NCI-H1436 treated with DMSO at 0.1 percent for 48 hours (cell line): ENCODE measurements around the gene TBC1D16.

Experiments
- DNase-seq: peaks from one replicate; lab custom pipeline; 2025; lab: John Stamatoyannopoulos, UW

The TBC1D16 gene

DNA sequence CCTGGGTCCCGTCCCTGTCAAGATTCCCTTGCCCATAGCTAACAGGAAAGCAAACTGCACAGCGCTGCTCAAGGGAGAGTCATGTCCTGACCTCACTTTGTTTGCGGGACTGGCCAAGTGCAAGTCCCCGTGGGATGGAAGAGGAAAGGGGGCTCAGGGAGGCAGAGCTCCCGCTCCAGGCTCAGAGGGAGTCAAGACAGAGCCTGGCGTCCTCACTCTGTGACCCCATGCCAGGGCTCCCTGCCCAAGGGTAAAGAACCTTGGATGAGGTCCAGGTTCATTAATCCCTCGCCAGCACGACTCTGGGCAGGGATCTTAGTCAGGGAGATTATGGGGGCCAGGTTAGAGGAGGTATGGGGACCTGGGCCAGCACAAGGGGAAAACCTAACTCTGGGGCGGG lies 145.0 kb downstream of the TBC1D16 start:
- DNase-seq = no peak

DNA sequence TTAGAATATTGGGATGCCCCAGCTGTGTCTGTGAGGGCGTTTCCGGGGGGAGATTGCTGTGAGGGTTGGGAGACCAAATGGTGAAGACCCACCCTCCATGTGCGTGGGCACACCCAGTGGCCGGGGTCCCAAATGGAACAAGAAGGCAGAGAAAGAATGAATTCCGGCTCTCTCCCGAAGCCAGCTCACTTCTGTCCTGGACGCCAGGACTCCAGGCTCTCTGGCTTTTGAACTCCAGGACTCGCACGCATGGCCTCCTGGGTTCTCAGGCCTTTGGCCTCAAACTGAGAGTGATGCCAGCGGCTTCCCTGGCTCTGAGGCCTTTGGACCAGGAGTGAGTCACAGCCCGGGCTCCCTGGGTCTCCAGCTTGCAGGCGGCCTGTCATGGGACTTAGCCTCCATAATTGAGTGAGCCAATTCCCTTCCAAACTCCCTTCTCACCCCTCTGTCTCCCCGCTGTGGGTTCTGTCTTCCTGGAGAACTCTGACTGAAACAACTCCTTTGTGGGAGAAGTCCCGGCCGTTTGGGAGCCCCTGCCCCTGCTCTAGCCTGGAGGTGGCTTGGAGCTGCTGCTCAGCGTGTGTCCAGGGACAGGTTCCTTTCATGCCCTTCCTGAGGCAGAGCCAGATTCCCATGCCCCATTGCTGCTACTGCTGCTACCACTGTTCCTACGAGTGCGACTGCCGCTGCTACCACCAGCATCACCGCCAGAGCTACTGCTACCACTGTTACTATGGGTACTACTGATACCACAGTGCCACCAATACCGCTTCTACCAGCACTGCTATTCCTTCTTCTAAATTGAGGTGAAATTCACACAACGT lies 146.6 kb downstream of the TBC1D16 start:
- DNase-seq = no peak

DNA sequence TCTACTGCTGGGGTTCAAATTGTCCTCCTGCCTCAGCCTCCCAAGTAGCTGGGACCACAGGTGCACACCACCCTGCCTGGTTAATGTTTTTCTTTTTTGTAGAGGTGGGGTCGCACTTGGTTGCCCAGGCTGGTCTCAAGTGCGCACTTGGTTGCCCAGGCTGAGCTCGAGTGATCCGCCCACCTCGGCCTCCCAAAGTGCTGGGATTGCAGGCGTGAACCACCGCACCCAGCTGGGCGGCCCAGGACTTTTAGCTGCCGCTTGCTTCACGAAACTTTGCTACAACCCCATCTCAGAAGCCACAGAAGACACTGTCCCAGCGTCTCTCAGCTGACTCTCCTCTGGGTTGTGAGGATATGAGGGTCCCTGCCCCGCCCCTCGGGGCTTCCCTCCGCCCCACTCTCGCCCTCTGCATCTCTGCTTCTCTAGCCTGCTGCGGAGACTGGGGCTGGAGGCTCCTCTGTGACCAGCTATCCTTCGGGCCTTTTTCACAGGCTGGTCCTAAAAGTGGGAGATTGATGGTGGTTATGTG lies 147.6 kb downstream of the TBC1D16 start:
- DNase-seq = no peak

DNA sequence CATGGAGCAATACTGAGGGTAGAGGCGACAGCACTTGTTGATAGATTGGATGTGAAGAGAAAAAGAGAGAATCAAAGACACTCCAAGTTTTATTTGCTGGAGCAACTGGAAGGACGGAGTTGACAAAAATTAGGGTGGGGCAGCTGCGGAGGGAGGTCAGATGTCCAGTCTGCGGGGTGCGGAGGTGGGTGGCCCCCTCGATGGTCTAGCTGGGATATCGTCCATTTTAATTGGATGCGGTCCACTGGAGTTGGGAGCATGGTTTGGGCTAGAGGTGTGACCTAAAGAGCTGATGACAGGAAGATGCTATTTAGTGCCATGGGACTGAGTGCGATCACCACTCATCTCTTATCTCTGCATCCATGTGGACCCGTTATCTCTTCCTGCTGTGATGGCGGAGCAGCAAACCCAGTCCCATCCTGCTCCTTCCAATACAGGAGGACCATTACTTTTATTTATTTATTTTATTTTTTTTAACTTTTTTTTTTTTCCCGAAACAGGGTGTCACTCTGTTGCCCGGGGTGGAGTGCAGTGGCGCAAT lies 148.2 kb downstream of the TBC1D16 start:
- no peak for DNase-seq

DNA sequence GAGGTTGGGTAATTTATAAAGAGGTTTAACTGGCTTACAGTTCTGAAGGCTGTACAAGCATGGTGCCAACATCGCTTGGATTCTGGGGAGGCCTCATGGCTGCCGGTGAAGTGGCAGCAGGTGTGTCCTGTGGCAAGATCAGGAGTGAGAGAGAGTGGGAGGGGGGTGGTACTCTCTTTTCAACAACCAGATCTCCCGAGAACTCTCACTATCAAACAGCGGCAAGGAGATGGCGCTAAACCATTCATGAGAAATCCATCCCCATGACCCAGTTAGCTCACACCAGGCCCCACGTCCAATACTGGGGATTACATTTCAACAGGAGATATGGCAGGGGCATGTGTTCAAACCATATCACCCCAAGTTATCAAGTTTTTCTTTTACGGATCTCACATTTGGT lies 152.5 kb downstream of the TBC1D16 start:
- peak; percentile 7 for DNase-seq
